B cell (primary cell): ENCODE results near the gene PAPOLB. TPM values are rescaled to one million over a fixed set of nuclear protein-coding genes. Genes with fewer than 3 reads are reported as not detected.

Source experiments
- ATAC-seq: fragments of 200-7000 bp; cut with Tn5 transposase; one replicate; pipeline ENCODE4 v1.10.0; 2021; ENCODE audit warnings: low read depth, mild to moderate bottlenecking, moderate number of reproducible peaks, moderate library complexity
- CTCF ChIA-PET: fragments of 350-600 bp; sonication (Branson Sonifier 250); formaldehyde crosslinking; loops from one replicate; lab custom pipeline; 2021; ENCODE audit warnings: antibody characterized with exemption, inconsistent platforms; lab: Charles Lee
- POLR2A ChIA-PET: fragments of 350-600 bp; sonication (Branson Sonifier 250); formaldehyde crosslinking; loops from one replicate; lab custom pipeline; 2021; ENCODE audit warnings: antibody characterized with exemption; lab: Charles Lee
- DNase-seq: peaks from one replicate; pipeline ENCODE4 v3.0.0; 2013
- H2AFZ ChIP-seq: 2 replicates; pipeline ENCODE4 v1.6.1; 2012; ENCODE audit warnings: mild to moderate bottlenecking, low read depth, low read length; ENCODE audit not compliant: insufficient read depth, poor library complexity, severe bottlenecking
- H3K27ac ChIP-seq, 2 donors: 1 replicate in 1 of 2; 2 replicates in 1 of 2; pipeline ENCODE4 v1.5.1; 2012 to 2013; ENCODE audit warnings: low read length in 2 of 2, mild to moderate bottlenecking in 2 of 2, moderate library complexity in 1 of 2
- H3K27me3 ChIP-seq, 4 experiments: fragments of 200-600 bp in 1 of 4; sonication (generic) in 1 of 4; replicated peaks in 1 of 4; 1 replicate in 2 of 4; 2 replicates in 2 of 4; pipeline versions ENCODE4 v1.6.1 to v1.7.0; 2013 to 2016; ENCODE audit warnings: low read length in 3 of 4, mild to moderate bottlenecking in 2 of 4, mixed read lengths in 1 of 4, moderate library complexity in 1 of 4; ENCODE audit not compliant: insufficient read depth in 4 of 4, control insufficient read depth in 3 of 4; ENCODE audit errors: control extremely low read depth in 1 of 4
- H3K36me3 ChIP-seq, 2 experiments: replicated peaks in 1 of 2; 1 replicate in 1 of 2; 2 replicates in 1 of 2; pipeline versions ENCODE4 v1.6.1 to v1.7.1; 2013; ENCODE audit warnings: low read length in 1 of 2; ENCODE audit not compliant: insufficient read depth in 2 of 2, control insufficient read depth in 1 of 2; ENCODE audit errors: control extremely low read depth in 1 of 2, extremely low read depth in 1 of 2
- H3K4me1 ChIP-seq, 2 donors: fragments of 200-600 bp in 1 of 2; sonication (generic) in 1 of 2; 1 replicate in 1 of 2; 2 replicates in 1 of 2; pipeline versions ENCODE4 v1.5.1 to v1.6.1; 2013 to 2017; ENCODE audit warnings: low read length in 2 of 2; ENCODE audit not compliant: control insufficient read depth in 2 of 2, insufficient read depth in 2 of 2
- H3K4me2 ChIP-seq: replicated peaks from 2 replicates; pipeline ENCODE3; 2012; ENCODE audit warnings: mild to moderate bottlenecking, low read depth, low read length; ENCODE audit not compliant: poor library complexity, severe bottlenecking
- H3K4me3 ChIP-seq, 5 experiments: fragments of 200-600 bp in 1 of 5; sonication (generic) in 1 of 5; 1 replicate in 3 of 5; 2 replicates in 2 of 5; pipeline versions ENCODE4 v1.5.1 to v1.7.0; 2011 to 2016; ENCODE audit warnings: low read length in 4 of 5, mild to moderate bottlenecking in 4 of 5, low read depth in 2 of 5, control low read depth in 1 of 5, moderate library complexity in 1 of 5; ENCODE audit not compliant: insufficient read depth in 1 of 5; ENCODE audit errors: control extremely low read depth in 1 of 5, extremely low read depth in 1 of 5
- H3K79me2 ChIP-seq: fragments of 200-600 bp; sonication (generic); one replicate; pipeline ENCODE4 v1.6.0; 2016; ENCODE audit warnings: low read length; ENCODE audit not compliant: control insufficient read depth, insufficient read depth
- H3K9ac ChIP-seq: fragments of 200-600 bp; sonication (generic); 2 replicates; pipeline ENCODE4 v1.6.1; 2017; ENCODE audit warnings: mild to moderate bottlenecking, low read length, moderate library complexity
- H3K9me3 ChIP-seq, 3 donors: one replicate each; pipeline versions ENCODE4 v1.6.1 to v1.7.1; 2013; ENCODE audit warnings: low read length in 2 of 3; ENCODE audit not compliant: control insufficient read depth in 2 of 3, insufficient read depth in 1 of 3; ENCODE audit errors: control extremely low read depth in 1 of 3
- H4K20me1 ChIP-seq: 2 replicates; pipeline ENCODE4 v1.6.0; 2012; ENCODE audit warnings: mild to moderate bottlenecking, low read length; ENCODE audit not compliant: insufficient read depth, control insufficient read depth, poor library complexity, severe bottlenecking
- H3K27ac Mint-ChIP-seq: one replicate; pipeline ENCODE4 v1.8.0; 2021; ENCODE audit warnings: mixed read lengths
- H3K27me3 Mint-ChIP-seq: one replicate; pipeline ENCODE4 v1.8.0; 2021; ENCODE audit warnings: mixed read lengths
- H3K4me1 Mint-ChIP-seq: one replicate; pipeline ENCODE4 v1.8.0; 2021; ENCODE audit warnings: mixed read lengths
- H3K4me3 Mint-ChIP-seq: one replicate; pipeline ENCODE4 v1.8.0; 2021; ENCODE audit warnings: mixed read lengths
- H3K9me3 Mint-ChIP-seq: one replicate; pipeline ENCODE4 v1.8.0; 2022; ENCODE audit warnings: mixed read lengths; ENCODE audit not compliant: insufficient read depth
- EZH2 ChIP-seq: IDR thresholded peaks from 2 replicates; pipeline ENCODE4 v1.6.1; 2012; ENCODE audit warnings: borderline replicate concordance, low read depth, mild to moderate bottlenecking, moderate library complexity, low read length; ENCODE audit not compliant: insufficient read depth, poor library complexity, severe bottlenecking
- WGBS: methylation state at CpG from one replicate; pipeline ENCODE4 v1.1.5; 2013; ENCODE audit warnings: missing lambda C conversion rate; ENCODE audit not compliant: insufficient coverage; 5-methylcytosine and 5-hydroxymethylcytosine counted together
- intact Hi-C: fragments of 100-400 bp; cut with micrococcal nuclease; formaldehyde crosslinking; loops from one replicate; pipeline ENCODE4 v1.10.0; 2022
- polyA plus RNA-seq: library from polyadenylated mRNA; depleted of rRNA; stranded (reverse); fragments of >200 nt; gene quantifications from 2 replicates; pipeline ENCODE4 v1.2.3, GENCODE V29; 2012
- small RNA-seq: library from RNA; depleted of rRNA; stranded (forward); fragments of <200 nt; gene quantifications from one replicate; pipeline ENCODE3, GENCODE V24; 2012; ENCODE audit warnings: low replicate concordance, low read depth; ENCODE audit not compliant: insufficient read length
- total RNA-seq, 2 donors: library from RNA; stranded (reverse); fragments of 120-200 nt in 1 of 2; gene quantifications; 1 replicate in 1 of 2; 2 replicates in 1 of 2; pipeline versions ENCODE4 v1.2.3 to v1.2.4, GENCODE V29; 2013 to 2022
- TF ChIP-seq, protein P1 (sequence below): fragments of 200-600 bp; IDR thresholded peaks from one replicate; pipeline ENCODE4 v1.8.0; 2022; ENCODE audit warnings: antibody characterized with exemption, mild to moderate bottlenecking

PAPOLB gene
- total and polyA plus RNA-seq, 2 donors (not counting 1 experiment from before 2014, with no cell fraction given): not detected

DNA sequence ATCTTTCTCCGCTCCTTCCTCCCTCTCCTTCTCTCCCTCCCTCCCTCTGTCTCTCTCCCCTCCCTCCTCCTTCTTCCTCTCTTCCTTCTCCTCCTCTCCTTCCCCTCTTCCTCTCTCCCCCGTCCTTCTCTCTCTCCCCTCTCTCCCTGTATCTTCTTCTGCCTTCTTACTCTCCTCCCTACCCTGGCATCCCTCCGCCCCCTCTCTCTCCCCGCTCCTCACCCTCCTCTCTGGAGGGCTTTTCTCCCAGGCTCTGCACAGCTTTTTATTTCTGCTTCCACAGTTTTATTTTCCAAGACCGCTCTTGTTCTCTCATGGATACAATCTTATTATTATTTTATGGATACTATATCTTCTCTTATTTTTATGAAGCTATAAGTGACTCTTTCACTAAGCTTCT is 53.8 kb downstream of the PAPOLB start:
- WGBS: 25% methylated on average over 2 of the region's 5 CpGs
- Histone ChIP-seq H3K36me3 (no peaks in the 10 kb centered on the region), H4K20me1 (no peaks in the 10 kb centered on the region), H3K4me1 (peaks cover 12 to 15% of the 10 kb centered on the region in 2 donors), H3K27me3 (peaks cover 0 to 28% (median 8%) of the 10 kb centered on the region in 4 experiments), H3K9ac (no peak overlapping the region), H3K4me2 (no peak overlapping the region), H2AFZ (peak overlapping the region; percentile 16), H3K9me3 (peaks cover 0 to 8% (median 2%) of the 10 kb centered on the region in 3 donors), H3K79me2 (no peaks in the 10 kb centered on the region), H3K4me3 (no peak overlapping the region), H3K27ac (no peak overlapping the region)
- TF ChIP-seq, protein P1, sequence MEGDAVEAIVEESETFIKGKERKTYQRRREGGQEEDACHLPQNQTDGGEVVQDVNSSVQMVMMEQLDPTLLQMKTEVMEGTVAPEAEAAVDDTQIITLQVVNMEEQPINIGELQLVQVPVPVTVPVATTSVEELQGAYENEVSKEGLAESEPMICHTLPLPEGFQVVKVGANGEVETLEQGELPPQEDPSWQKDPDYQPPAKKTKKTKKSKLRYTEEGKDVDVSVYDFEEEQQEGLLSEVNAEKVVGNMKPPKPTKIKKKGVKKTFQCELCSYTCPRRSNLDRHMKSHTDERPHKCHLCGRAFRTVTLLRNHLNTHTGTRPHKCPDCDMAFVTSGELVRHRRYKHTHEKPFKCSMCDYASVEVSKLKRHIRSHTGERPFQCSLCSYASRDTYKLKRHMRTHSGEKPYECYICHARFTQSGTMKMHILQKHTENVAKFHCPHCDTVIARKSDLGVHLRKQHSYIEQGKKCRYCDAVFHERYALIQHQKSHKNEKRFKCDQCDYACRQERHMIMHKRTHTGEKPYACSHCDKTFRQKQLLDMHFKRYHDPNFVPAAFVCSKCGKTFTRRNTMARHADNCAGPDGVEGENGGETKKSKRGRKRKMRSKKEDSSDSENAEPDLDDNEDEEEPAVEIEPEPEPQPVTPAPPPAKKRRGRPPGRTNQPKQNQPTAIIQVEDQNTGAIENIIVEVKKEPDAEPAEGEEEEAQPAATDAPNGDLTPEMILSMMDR: no peak
- TF ChIP-seq EZH2: no peak
- Mint-ChIP-seq H3K27ac (no peak overlapping the region), H3K4me1 (peaks cover 11% of the 10 kb centered on the region), H3K4me3 (no peak overlapping the region), H3K9me3 (no peaks in the 10 kb centered on the region), H3K27me3 (peaks cover 13% of the 10 kb centered on the region)
- ChIA-PET POLR2A (no interaction called here), CTCF (interaction anchor here (0.7 kb wide), 1 partner anchor 273 kb away, joined by 3 read pairs; no protein-coding TSS in a partner anchor)
- intact Hi-C loops: no loop called here
- ATAC-seq (no peak), DNase-seq (no peak)

Small RNA genes within 50 kb of the gene (small RNA-seq; reads per million reads assigned to genes)
- gene RF00019: not detected

Other genes starting within 250 kb of the PAPOLB start
- gene FOXK1, start 179.7 kb downstream of the PAPOLB start, total RNA-seq: 56.2 and 60.9 TPM in 2 replicates
- gene FOXK1, start 179.7 kb downstream of the PAPOLB start, polyA plus RNA-seq: 17.9 and 27.0 TPM in 2 replicates
- gene AP5Z1, start 86.4 kb downstream of the PAPOLB start, total RNA-seq: 108 and 113 TPM in 2 replicates
- 99.7 and 102 TPM in 2 replicates for gene AP5Z1, start 86.4 kb downstream of the PAPOLB start, polyA plus RNA-seq
- not detected in 2 replicates for gene RADIL, start 21.7 kb upstream of the PAPOLB start, total RNA-seq
- not detected in 2 replicates for gene RADIL, start 21.7 kb upstream of the PAPOLB start, polyA plus RNA-seq
- not detected in 2 replicates for gene MMD2, start 97.2 kb upstream of the PAPOLB start, total RNA-seq
- gene MMD2, start 97.2 kb upstream of the PAPOLB start, polyA plus RNA-seq: not detected in 2 replicates
- gene RBAK, start 183.8 kb upstream of the PAPOLB start, total RNA-seq: 18.2 and 20.3 TPM in 2 replicates
- gene RBAK, start 183.8 kb upstream of the PAPOLB start, polyA plus RNA-seq: 3.7 and 4.8 TPM in 2 replicates